ENCODE data around the gene INKA1. TPM values are rescaled to one million over a fixed set of nuclear protein-coding genes. Genes with fewer than 3 reads are reported as not detected.
A peak's percentile ranks its signal among the peaks of the same experiment; 100 is the strongest.

INKA1 gene
- polyA plus RNA-seq, 1 donor = 4.6 TPM

DNA sequence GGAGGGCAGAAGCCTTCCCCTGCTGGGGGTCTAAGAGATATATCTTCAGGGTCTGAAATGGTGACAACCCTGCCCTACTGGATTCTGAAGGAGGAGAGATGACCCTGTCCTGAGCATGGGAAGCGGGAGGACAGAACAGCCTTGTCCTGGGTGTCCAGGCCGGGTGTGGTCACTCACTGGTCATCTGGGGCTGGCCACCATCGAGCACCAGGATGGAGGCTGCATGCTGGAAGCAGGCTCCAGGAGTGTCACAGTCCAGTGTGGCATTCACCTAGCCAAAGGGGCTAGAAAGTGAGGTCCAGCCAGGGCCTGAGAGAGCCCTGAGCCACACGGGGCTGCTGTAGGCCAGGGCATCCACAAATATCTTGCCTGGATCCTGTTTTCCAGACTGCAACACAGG, 8.6 kb upstream of the INKA1 start:
- Histone ChIP-seq H3K4me1 (ENCODE audit: control insufficient read depth, insufficient read depth, low read length) (no peaks in the 10 kb centered on the region), H3K27me3 (ENCODE audit: control insufficient read depth, insufficient read depth, low read length) (peaks cover 2% of the 10 kb centered on the region), H3K4me3 (ENCODE audit: low read length) (no peak overlapping the region), H3K36me3 (ENCODE audit: control insufficient read depth, insufficient read depth, low read length) (no peaks in the 10 kb centered on the region), H3K27ac (ENCODE audit: low read length) (no peak overlapping the region), H3K9me3 (ENCODE audit: control insufficient read depth, low read depth, low read length) (peaks cover 3% of the 10 kb centered on the region)
- no CpG with 5 or more reads among the region's 4 CpGs for WGBS (ENCODE audit: insufficient coverage, low lambda C conversion rate)
- no peak for DNase-seq

DNA sequence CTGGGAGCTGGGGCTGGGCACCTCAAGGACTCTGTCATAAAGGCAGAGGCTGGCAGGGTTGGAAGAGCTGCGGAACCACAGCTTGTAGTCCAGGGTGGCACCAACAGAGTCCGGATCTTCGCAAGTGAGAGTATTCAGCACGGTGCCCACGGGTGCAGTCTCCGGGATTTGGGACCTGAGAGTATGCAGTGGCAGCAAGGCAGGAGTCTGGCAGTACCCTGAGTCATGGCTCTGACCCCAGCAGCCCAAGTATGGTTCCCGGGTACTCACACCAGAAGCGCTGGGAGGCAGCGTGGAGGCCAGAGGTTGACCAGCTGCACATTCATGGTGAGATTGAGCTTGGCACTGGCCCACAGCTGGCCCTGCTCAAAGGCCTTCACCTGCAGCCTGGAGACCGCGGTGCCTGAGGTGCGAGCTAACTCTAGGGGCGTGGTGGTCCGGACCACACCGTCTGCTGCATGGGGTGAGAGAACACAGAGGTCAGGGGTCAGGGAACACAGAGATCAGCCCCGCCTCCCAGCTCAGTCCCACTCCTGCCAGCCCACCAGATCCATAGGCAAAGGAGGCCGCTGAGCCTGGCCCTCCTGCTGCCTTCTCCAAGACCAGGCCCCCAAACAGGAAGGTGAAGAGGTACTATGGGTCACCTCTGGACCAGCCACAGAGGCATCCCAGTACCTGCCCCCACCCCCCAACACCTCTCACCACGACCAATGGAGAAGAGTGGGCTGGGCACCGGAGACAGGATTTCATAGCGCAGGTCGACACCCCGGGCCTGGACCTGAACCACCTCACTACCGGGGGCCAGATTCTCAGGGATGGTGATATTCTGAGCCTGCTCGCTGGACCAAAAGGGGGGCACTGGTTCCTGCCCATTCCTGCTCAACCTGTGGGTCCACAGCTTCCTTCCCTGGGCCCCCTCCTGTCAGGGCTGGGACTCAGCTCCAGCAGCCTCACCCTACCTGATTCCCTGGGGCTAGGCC, 7.8 kb upstream of the INKA1 start:
- Histone ChIP-seq H3K27ac (ENCODE audit: low read length) (no peak overlapping the region), H3K27me3 (ENCODE audit: control insufficient read depth, insufficient read depth, low read length) (peaks cover 2% of the 10 kb centered on the region), H3K4me3 (ENCODE audit: low read length) (no peak overlapping the region), H3K9me3 (ENCODE audit: control insufficient read depth, low read depth, low read length) (no peaks in the 10 kb centered on the region), H3K36me3 (ENCODE audit: control insufficient read depth, insufficient read depth, low read length) (no peaks in the 10 kb centered on the region), H3K4me1 (ENCODE audit: control insufficient read depth, insufficient read depth, low read length) (no peaks in the 10 kb centered on the region)
- no peak for DNase-seq
- no CpG with 5 or more reads among the region's 24 CpGs for WGBS (ENCODE audit: insufficient coverage, low lambda C conversion rate)

DNA sequence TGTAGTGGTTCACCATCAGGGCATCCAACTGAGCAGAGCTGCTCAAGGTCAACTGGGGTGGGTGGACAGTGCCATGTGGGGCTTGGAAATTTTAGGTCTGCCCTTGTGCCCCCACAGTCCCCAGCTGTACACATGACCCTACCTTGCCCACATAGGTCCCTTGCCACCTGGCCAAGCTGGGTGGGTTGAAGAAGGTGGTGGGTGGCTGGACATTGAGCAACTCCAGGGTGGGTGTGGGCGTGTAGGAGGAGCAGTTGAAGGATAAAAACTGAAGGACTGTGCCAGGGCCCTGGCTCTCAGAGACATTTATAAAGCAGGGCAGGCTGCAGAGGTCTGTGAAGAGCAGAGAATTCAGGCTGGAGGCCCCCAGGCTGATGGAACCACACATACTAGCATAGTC, 4.0 kb upstream of the INKA1 start:
- Histone ChIP-seq H3K4me3 (ENCODE audit: low read length) (no peak overlapping the region), H3K9me3 (ENCODE audit: control insufficient read depth, low read depth, low read length) (no peaks in the 10 kb centered on the region), H3K4me1 (ENCODE audit: control insufficient read depth, insufficient read depth, low read length) (peaks cover 8% of the 10 kb centered on the region), H3K27ac (ENCODE audit: low read length) (no peak overlapping the region), H3K27me3 (ENCODE audit: control insufficient read depth, insufficient read depth, low read length) (peaks cover 19% of the 10 kb centered on the region), H3K36me3 (ENCODE audit: control insufficient read depth, insufficient read depth, low read length) (no peaks in the 10 kb centered on the region)
- no peak for DNase-seq
- WGBS (ENCODE audit: insufficient coverage, low lambda C conversion rate) = no CpG with 5 or more reads among the region's 1 CpG

DNA sequence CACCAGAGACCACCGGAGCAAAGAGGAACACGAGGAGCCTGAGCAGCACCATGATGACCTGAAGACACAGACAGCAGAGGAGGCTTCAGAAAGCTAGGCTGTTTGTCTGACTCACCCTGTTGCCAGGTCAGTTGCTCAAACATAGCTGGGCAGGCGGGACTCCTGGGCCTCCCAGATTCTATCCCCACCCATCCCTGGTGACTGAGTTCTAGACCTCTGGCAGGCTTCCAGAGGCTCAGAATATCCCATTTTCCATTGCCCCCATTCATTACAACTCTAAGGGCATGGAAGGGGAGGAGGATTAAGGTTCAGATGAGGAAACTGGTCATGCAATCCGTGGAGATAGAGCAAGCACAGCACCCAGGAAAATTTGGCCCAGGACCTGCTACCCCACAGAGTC, 3.3 kb upstream of the INKA1 start, which contains the start of gene CDHR4:
CDHR4 (minus strand) TSS at position 113 of the 400 bp plus-strand sequence; CDS start at position 52, 61 bp downstream.
- no peak within 1 kb of the TSS for H3K4me3 ChIP-seq (ENCODE audit: low read length)
- H3K9me3 ChIP-seq (ENCODE audit: control insufficient read depth, low read depth, low read length) = no peaks in the 10 kb centered on the region
- DNase-seq = no peak
- no peaks in the 10 kb centered on the region for H3K36me3 ChIP-seq (ENCODE audit: control insufficient read depth, insufficient read depth, low read length)
- H3K4me1 ChIP-seq (ENCODE audit: control insufficient read depth, insufficient read depth, low read length) = peaks cover 9% of the 10 kb centered on the region
- H3K27me3 ChIP-seq (ENCODE audit: control insufficient read depth, insufficient read depth, low read length) = peaks cover 23% of the 10 kb centered on the region
- no CpG with 5 or more reads among the region's 4 CpGs for WGBS (ENCODE audit: insufficient coverage, low lambda C conversion rate)
- H3K27ac ChIP-seq (ENCODE audit: low read length) = no peak within 1 kb of the TSS

DNA sequence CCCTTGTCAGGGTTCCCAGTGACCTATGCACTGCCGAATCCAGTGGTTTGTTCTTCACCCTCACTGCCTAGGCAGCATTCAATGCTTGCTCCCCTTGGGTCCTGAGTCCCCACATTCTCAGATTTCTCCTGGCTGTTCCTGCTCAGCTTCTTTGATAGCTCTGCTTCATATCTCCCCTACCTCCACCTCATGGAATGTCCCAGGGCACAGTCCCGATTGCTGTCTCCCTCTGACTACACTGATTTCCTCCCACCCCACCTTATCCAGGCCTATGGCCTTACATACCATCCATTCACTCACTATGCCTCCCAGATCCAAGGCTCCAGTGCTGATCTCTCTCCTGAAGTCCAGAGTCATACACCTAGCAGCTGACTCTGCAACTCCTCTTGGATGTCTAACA, 1.9 kb upstream of the INKA1 start:
- Histone ChIP-seq H3K9me3 (ENCODE audit: control insufficient read depth, low read depth, low read length) (no peaks in the 10 kb centered on the region), H3K36me3 (ENCODE audit: control insufficient read depth, insufficient read depth, low read length) (peaks cover 3% of the 10 kb centered on the region), H3K27me3 (ENCODE audit: control insufficient read depth, insufficient read depth, low read length) (peaks cover 23% of the 10 kb centered on the region), H3K4me3 (ENCODE audit: low read length) (no peak overlapping the region), H3K27ac (ENCODE audit: low read length) (no peak overlapping the region), H3K4me1 (ENCODE audit: control insufficient read depth, insufficient read depth, low read length) (peaks cover 17% of the 10 kb centered on the region)
- DNase-seq = no peak
- no CpG with 5 or more reads among the region's 2 CpGs for WGBS (ENCODE audit: insufficient coverage, low lambda C conversion rate)

DNA sequence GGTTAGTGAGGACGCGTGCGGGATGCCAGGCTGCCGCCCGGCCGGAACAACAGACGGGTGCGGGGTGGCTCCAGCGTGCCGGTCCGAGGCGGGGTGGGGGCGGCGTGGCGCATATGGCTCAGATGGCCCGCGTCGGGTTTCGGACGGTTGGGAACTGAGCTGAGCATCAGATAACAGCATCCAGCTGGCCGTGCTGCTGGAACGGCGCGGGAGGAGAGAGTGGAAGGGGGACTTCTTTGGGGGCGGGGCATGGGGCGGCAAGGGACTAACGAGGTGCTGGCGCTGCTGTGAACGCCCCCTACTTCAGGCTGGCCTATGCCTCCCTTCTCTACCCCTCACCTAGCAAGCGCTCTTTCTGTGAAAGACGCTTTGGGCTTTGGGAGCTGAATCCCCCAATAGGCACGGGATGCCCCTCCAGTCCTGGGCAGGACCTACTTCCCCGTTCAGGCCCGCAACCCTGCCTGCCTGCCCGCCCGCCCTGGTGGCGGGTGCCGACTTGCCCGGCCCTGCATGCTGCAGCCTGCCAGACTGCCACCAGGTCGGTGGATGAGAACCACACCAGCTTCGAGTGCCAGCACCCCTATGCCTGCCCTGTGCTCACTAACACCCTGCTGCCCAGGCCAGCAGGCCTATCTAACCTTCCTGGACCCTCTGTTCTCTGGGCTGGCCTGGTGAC, 542 bp downstream of the INKA1 start:
- H3K27ac ChIP-seq (ENCODE audit: low read length) = peak overlapping the region; percentile 75
- H3K4me1 ChIP-seq (ENCODE audit: control insufficient read depth, insufficient read depth, low read length) = peaks cover 31% of the 10 kb centered on the region
- H3K36me3 ChIP-seq (ENCODE audit: control insufficient read depth, insufficient read depth, low read length) = peaks cover 6% of the 10 kb centered on the region
- H3K27me3 ChIP-seq (ENCODE audit: control insufficient read depth, insufficient read depth, low read length) = peaks cover 23% of the 10 kb centered on the region
- WGBS (ENCODE audit: insufficient coverage, low lambda C conversion rate) = no CpG with 5 or more reads among the region's 41 CpGs
- peak overlapping the region; percentile 90 for H3K4me3 ChIP-seq (ENCODE audit: low read length)
- H3K9me3 ChIP-seq (ENCODE audit: control insufficient read depth, low read depth, low read length) = no peaks in the 10 kb centered on the region
- DNase-seq = no peak

DNA sequence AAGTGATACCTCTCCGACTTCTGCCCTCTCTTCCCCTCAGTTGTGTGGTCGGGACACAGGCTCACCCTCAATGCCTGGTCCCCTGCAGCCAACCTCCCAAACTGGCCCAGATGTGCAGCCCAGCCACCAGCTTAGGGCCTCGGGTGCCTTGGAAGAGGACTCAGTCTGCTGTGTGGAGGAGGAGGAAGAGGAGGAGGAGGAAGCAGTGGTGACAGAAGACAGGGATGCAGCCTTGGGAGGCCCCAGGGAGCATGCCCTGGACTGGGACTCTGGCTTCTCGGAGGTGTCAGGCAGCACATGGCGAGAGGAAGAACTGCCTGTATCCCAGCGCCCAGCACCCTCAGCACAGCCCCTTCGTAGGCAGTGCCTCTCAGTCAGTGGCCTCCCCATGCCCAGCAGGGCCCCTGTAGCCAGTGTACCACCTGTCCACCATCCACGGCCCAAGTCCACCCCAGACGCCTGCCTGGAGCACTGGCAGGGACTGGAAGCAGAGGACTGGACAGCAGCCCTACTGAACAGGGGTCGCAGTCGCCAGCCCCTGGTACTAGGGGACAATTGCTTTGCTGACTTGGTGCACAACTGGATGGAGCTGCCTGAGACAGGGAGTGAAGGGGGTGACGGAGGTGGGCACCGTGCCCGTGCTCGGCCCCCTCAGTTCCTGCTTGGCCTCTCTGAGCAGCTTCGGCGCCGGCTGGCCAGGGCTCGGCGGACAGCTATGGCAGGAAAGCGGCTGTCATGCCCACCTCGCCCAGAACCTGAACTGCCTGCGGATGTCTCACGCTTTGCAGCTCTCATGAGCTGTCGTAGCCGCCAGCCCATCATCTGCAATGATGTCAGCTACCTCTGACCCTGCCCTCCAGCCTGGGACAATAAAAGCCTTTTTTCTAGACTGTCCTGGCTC, 1.3 kb downstream of the INKA1 start:
- no peak for DNase-seq
- Histone ChIP-seq H3K27ac (ENCODE audit: low read length) (peak overlapping the region; percentile 75), H3K27me3 (ENCODE audit: control insufficient read depth, insufficient read depth, low read length) (peaks cover 23% of the 10 kb centered on the region), H3K9me3 (ENCODE audit: control insufficient read depth, low read depth, low read length) (no peaks in the 10 kb centered on the region), H3K36me3 (ENCODE audit: control insufficient read depth, insufficient read depth, low read length) (peaks cover 12% of the 10 kb centered on the region), H3K4me1 (ENCODE audit: control insufficient read depth, insufficient read depth, low read length) (peaks cover 31% of the 10 kb centered on the region), H3K4me3 (ENCODE audit: low read length) (peak overlapping the region; percentile 90)
- WGBS (ENCODE audit: insufficient coverage, low lambda C conversion rate) = no CpG with 5 or more reads among the region's 26 CpGs

DNA sequence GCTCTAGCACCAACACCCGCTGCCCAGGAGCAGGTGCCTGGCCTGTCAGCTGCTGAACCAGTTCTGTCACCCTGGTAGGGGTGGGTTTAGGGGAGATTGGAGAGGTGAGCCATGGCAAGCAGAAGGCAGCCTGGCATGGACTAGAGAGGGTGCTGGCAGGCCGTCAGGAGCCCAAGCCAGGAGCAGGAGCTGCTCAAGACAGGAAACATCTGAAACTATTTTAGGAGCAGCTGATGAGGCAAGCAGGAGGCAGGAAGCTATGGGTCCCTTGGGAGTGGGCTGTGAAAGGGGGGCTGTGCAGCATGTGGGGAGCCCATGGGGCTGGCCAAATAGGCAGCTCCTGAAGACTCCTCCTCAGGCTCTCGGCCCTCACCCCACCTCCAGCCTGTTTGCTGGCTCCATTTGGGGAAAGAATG, 2.3 kb downstream of the INKA1 start:
- WGBS (ENCODE audit: insufficient coverage, low lambda C conversion rate) = no CpG with 5 or more reads among the region's 3 CpGs
- peaks cover 19% of the 10 kb centered on the region for H3K36me3 ChIP-seq (ENCODE audit: control insufficient read depth, insufficient read depth, low read length)
- peak; percentile 41 to 42 for DNase-seq
- peak overlapping the region; percentile 81 for H3K27ac ChIP-seq (ENCODE audit: low read length)
- H3K27me3 ChIP-seq (ENCODE audit: control insufficient read depth, insufficient read depth, low read length) = peaks cover 23% of the 10 kb centered on the region
- H3K9me3 ChIP-seq (ENCODE audit: control insufficient read depth, low read depth, low read length) = no peaks in the 10 kb centered on the region
- no peak overlapping the region for H3K4me3 ChIP-seq (ENCODE audit: low read length)
- H3K4me1 ChIP-seq (ENCODE audit: control insufficient read depth, insufficient read depth, low read length) = peaks cover 31% of the 10 kb centered on the region

DNA sequence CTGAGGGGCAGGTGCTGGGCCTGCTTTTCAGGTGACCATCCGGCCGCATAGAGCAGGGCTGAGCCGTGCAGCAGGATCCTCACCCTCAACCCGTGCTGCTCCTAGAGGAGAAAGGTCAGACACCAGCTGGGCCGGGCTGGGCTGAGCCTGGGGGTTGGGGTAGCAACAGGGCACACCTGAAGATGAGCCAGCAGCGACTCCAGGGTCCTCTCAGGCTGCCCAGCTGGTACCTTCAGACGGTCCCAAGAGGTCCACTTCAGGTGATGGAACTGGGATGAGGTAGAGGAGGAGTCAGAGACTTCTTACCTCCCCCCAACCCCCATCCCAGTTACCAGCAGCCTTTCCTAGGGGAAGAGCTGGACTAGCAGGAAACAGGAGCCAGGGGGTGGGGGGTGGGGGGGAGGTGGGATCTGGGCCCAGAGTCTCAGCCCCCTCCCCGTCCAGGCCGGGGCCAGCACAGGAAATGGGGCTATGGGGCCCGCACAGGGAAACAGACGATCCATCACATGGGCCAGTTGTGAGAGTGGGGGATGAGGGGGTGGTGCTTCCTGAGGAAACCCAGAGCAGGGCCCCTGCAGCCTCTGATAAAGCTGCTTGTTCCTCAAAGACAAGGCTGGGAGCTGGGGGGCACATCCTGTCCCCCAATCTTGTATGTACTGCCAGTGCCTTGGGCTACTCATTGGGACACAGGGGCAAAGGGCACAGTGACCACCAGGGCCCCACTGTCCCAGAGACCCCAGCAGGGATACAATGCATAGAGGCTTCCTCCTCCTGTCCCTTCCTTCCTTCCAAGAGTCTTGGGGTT, 3.0 kb downstream of the INKA1 start:
- Histone ChIP-seq H3K27ac (ENCODE audit: low read length) (peak overlapping the region; percentile 81), H3K27me3 (ENCODE audit: control insufficient read depth, insufficient read depth, low read length) (peaks cover 21% of the 10 kb centered on the region), H3K4me3 (ENCODE audit: low read length) (no peak overlapping the region), H3K4me1 (ENCODE audit: control insufficient read depth, insufficient read depth, low read length) (peaks cover 31% of the 10 kb centered on the region), H3K36me3 (ENCODE audit: control insufficient read depth, insufficient read depth, low read length) (peaks cover 24% of the 10 kb centered on the region), H3K9me3 (ENCODE audit: control insufficient read depth, low read depth, low read length) (no peaks in the 10 kb centered on the region)
- WGBS (ENCODE audit: insufficient coverage, low lambda C conversion rate) = no CpG with 5 or more reads among the region's 11 CpGs
- peak; percentile 70 to 81 for DNase-seq

Data from large intestine (tissue), 3 donors.